Hippocampal formation (tissue), 2 donors: Measurements from ENCODE around the gene CTIF.
A peak's percentile ranks its signal among the peaks of the same experiment; 100 is the strongest.

Source experiments
- DNase-seq, 2 donors: peaks; one replicate each; lab custom pipeline; 2025; lab: John Stamatoyannopoulos, UW

Gene CTIF

GRCh38 chr18:48729404-48729803 is 190.6 kb downstream of the CTIF start:
- DNase-seq, result no peak

- DNase-seq, result no peak
These were observed 191.2 kb downstream of the CTIF start for GRCh38 chr18:48730010-48730409.

- DNase-seq, result no peak
These were observed 194.1 kb downstream of the CTIF start for GRCh38 chr18:48732767-48733424.

- peak; percentile 34 to 46 for DNase-seq
These were observed 194.9 kb downstream of the CTIF start for GRCh38 chr18:48733643-48734253.

GRCh38 chr18:48734460-48734859 is 195.6 kb downstream of the CTIF start:
- DNase-seq, result no peak

- DNase-seq, result no peak
These were observed 196.3 kb downstream of the CTIF start for GRCh38 chr18:48735080-48735676.

GRCh38 chr18:48735681-48736255 is 196.9 kb downstream of the CTIF start:
- DNase-seq, result no peak

GRCh38 chr18:48736321-48737260 is 197.8 kb downstream of the CTIF start:
- DNase-seq, result no peak

GRCh38 chr18:48739266-48740067 is 200.6 kb downstream of the CTIF start:
- DNase-seq, result no peak

GRCh38 chr18:48740068-48740440 is 201.2 kb downstream of the CTIF start:
- DNase-seq, result no peak

GRCh38 chr18:48740851-48741485 is 202.1 kb downstream of the CTIF start:
- no peak for DNase-seq

- DNase-seq, result no peak
These were observed 203.0 kb downstream of the CTIF start for GRCh38 chr18:48741866-48742265.

GRCh38 chr18:48742304-48742703 is 203.5 kb downstream of the CTIF start:
- DNase-seq, result no peak

GRCh38 chr18:48742706-48743475 is 204.1 kb downstream of the CTIF start:
- DNase-seq, result peak in 1 of 2 donors; percentile 29

GRCh38 chr18:48743886-48744285 is 205.1 kb downstream of the CTIF start:
- no peak for DNase-seq

GRCh38 chr18:48745293-48745692 is 206.5 kb downstream of the CTIF start:
- DNase-seq, result no peak

- no peak for DNase-seq
These were observed 210.9 kb downstream of the CTIF start for GRCh38 chr18:48749768-48750167.

GRCh38 chr18:48750485-48751175 is 211.8 kb downstream of the CTIF start:
- DNase-seq, result no peak
